ENCODE measurements around the gene RFC4. TPM values are rescaled to one million over a fixed set of nuclear protein-coding genes. Genes with fewer than 3 reads are reported as not detected.

Gene RFC4
- total RNA-seq, 1 experiment from 2014 or later: 70.7 TPM

GRCh38 chr3:186759231-186759930, 46.9 kb downstream of the RFC4 start:
- no peaks in the 10 kb centered on the region for H3K9me3 ChIP-seq (ENCODE audit: control insufficient read depth, insufficient read depth, low read depth, low read length)
- H3K4me3 ChIP-seq (ENCODE audit: low read depth in 2 of 2, low read length in 2 of 2): no peak overlapping the region
- no TSS peak for BruUV-seq (replicated peaks)
- CTCF ChIA-PET: no interaction called here
- intact Hi-C loops (cut with micrococcal nuclease; ENCODE audit: unreplicated experiment) (no loop called here), in situ Hi-C loops (cut with HindIII; ENCODE audit: low pct_unique_long_range_greater_than_20kb, low sequenced_read_pairs) (no loop called here)
- no peaks in the 10 kb centered on the region for H3K36me3 ChIP-seq (ENCODE audit: control insufficient read depth, insufficient read depth, low read length)
- no peaks in the 10 kb centered on the region for H3K4me1 ChIP-seq (ENCODE audit: control insufficient read depth, insufficient read depth, low read length)
- POLR2A ChIA-PET: no interaction called here
- H3K27me3 ChIP-seq (ENCODE audit: control insufficient read depth, insufficient read depth, low read length): no peaks in the 10 kb centered on the region
- H3K27ac ChIP-seq (ENCODE audit: low read length): no peak overlapping the region
- TF ChIP-seq POLR2AphosphoS5 (IDR thresholded peaks at IDR 0.05; ENCODE audit: low read depth, low read length): no peak
- TF ChIP-seq CTCF (IDR thresholded peaks at IDR 0.05): no peak
- TF ChIP-seq, protein P1, sequence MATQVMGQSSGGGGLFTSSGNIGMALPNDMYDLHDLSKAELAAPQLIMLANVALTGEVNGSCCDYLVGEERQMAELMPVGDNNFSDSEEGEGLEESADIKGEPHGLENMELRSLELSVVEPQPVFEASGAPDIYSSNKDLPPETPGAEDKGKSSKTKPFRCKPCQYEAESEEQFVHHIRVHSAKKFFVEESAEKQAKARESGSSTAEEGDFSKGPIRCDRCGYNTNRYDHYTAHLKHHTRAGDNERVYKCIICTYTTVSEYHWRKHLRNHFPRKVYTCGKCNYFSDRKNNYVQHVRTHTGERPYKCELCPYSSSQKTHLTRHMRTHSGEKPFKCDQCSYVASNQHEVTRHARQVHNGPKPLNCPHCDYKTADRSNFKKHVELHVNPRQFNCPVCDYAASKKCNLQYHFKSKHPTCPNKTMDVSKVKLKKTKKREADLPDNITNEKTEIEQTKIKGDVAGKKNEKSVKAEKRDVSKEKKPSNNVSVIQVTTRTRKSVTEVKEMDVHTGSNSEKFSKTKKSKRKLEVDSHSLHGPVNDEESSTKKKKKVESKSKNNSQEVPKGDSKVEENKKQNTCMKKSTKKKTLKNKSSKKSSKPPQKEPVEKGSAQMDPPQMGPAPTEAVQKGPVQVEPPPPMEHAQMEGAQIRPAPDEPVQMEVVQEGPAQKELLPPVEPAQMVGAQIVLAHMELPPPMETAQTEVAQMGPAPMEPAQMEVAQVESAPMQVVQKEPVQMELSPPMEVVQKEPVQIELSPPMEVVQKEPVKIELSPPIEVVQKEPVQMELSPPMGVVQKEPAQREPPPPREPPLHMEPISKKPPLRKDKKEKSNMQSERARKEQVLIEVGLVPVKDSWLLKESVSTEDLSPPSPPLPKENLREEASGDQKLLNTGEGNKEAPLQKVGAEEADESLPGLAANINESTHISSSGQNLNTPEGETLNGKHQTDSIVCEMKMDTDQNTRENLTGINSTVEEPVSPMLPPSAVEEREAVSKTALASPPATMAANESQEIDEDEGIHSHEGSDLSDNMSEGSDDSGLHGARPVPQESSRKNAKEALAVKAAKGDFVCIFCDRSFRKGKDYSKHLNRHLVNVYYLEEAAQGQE (IDR thresholded peaks at IDR 0.05; ENCODE audit: insufficient read depth in 1 of 2, low read depth in 2 of 2, low read length in 1 of 2): no peak
- no peak for TF ChIP-seq SIN3A (IDR thresholded peaks at IDR 0.05; ENCODE audit: borderline replicate concordance, insufficient read depth, low read depth, low read length)
- TF ChIP-seq TCF7L2 (IDR thresholded peaks at IDR 0.05; ENCODE audit: low read depth, low read length): no peak
- DNase-seq (ENCODE audit: low read depth, low spot score) (no peak), ATAC-seq (no peak)

- POLR2A ChIA-PET: no interaction called here
Observed at GRCh38 chr3:186757686-186758220, 48.5 kb downstream of the RFC4 start.

More at GRCh38 chr3:186757686-186758220, 48.5 kb downstream of the RFC4 start:
- Histone ChIP-seq H3K27me3 (ENCODE audit: control insufficient read depth, insufficient read depth, low read length) (no peaks in the 10 kb centered on the region), H3K27ac (ENCODE audit: low read length) (no peak overlapping the region), H3K4me3 (ENCODE audit: low read depth in 2 of 2, low read length in 2 of 2) (no peak overlapping the region), H3K9me3 (ENCODE audit: control insufficient read depth, insufficient read depth, low read depth, low read length) (no peaks in the 10 kb centered on the region), H3K36me3 (ENCODE audit: control insufficient read depth, insufficient read depth, low read length) (no peaks in the 10 kb centered on the region), H3K4me1 (ENCODE audit: control insufficient read depth, insufficient read depth, low read length) (peaks cover 3% of the 10 kb centered on the region; the same call in 1 of the 2 replicates)
- ATAC-seq (no peak), DNase-seq (ENCODE audit: low read depth, low spot score) (no peak)
- intact Hi-C loops (cut with micrococcal nuclease; ENCODE audit: unreplicated experiment): no loop called here
- CTCF ChIA-PET: no interaction called here
- BruUV-seq (replicated peaks): no TSS peak
- no peak for TF ChIP-seq POLR2AphosphoS5 (IDR thresholded peaks at IDR 0.05; ENCODE audit: low read depth, low read length)
- TF ChIP-seq, protein P1 (IDR thresholded peaks at IDR 0.05; ENCODE audit: insufficient read depth in 1 of 2, low read depth in 2 of 2, low read length in 1 of 2): no peak
- no peak for TF ChIP-seq CTCF (IDR thresholded peaks at IDR 0.05)
- no peak for TF ChIP-seq TCF7L2 (IDR thresholded peaks at IDR 0.05; ENCODE audit: low read depth, low read length)
- no peak for TF ChIP-seq SIN3A (IDR thresholded peaks at IDR 0.05; ENCODE audit: borderline replicate concordance, insufficient read depth, low read depth, low read length)
- in situ Hi-C loops (cut with HindIII; ENCODE audit: low pct_unique_long_range_greater_than_20kb, low sequenced_read_pairs): no loop called here

Data from Panc1 (cell line).